ENCODE results near the gene UGT1A7.

The UGT1A7 gene

GRCh38 chr2:233764761-233765160 is 83.1 kb downstream of the UGT1A7 start:
- DNase-seq, result no peak

DNA sequence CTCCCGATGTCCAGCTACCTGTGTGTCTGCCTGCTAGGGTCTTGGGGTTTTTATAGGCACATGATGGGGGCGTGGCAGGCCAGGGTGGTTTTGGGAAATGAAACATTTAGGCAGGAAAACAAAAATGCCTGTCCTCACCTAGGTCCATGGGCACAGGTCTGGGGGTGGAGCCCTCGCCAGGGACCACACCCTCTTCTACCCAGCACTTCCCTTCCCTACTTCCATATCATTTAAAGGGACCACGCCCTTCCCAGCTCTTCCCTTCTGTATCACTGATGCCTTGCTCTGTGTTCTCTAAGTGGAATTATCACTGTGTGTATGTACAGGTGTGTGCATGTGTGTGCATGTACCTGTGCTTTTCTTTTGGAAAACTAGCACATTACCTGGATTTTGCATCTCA is 84.7 kb downstream of the UGT1A7 start:
- DNase-seq, result no peak

- DNase-seq, result no peak
Observed at GRCh38 chr2:233768076-233768475, 86.4 kb downstream of the UGT1A7 start.

GRCh38 chr2:233769260-233769659 is 87.6 kb downstream of the UGT1A7 start:
- no peak for DNase-seq

DNA sequence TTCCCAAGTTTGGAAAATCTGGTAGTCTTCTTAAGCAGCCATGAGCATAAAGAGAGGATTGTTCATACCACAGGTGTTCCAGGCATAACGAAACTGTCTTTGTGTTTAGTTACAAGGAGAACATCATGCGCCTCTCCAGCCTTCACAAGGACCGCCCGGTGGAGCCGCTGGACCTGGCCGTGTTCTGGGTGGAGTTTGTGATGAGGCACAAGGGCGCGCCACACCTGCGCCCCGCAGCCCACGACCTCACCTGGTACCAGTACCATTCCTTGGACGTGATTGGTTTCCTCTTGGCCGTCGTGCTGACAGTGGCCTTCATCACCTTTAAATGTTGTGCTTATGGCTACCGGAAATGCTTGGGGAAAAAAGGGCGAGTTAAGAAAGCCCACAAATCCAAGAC is 90.5 kb downstream of the UGT1A7 start:
- DNase-seq, result no peak

GRCh38 chr2:233772583-233772982 is 90.9 kb downstream of the UGT1A7 start:
- no peak for DNase-seq

DNA sequence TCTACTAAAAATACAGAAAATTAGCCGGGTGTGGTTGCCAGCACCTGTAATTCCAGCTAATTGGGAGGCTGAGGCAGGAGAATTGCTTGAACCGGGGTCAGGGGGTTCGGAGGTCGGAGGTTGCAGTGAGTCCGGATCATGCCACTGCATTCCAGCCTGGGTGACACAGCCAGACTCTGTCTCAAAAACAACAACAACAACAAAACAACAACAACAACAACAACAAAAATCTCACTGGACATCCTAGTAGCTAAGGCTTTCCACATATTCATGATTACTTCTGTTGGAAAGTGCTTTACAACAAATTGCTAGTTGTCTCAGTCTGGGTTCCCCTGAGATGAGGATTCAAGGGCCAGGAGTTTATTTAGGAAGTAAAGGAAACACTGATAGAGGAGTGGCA is 92.2 kb downstream of the UGT1A7 start:
- DNase-seq, result no peak

- DNase-seq, result no peak
Observed at GRCh38 chr2:233775414-233775813, 93.7 kb downstream of the UGT1A7 start.

DNA sequence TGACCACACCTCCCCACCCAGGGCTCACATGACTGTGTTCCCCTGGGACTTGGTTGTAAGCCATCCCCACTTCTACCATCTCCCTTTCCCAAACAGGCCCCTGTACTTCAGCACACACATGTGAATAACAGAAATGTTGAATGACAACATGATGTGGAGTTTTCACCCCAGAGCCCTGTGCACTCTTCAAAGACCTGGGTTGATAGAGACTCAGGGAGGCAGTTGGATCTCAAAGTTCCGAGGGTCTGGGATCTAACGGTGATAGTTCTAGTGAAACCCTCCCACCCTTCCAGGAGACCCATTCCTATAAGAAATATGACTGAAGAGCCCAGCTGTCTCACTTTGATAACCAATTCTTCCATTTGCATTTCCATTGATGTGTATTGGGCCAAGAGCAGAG is 96.3 kb downstream of the UGT1A7 start, which contains the start of gene MROH2A:
TSS of gene MROH2A (plus strand) at position 301 of the 400 bp plus-strand sequence. CDS start 1,029 bp downstream, outside the sequence.
- DNase-seq, result no peak

GRCh38 chr2:233779722-233780121 is 98.0 kb downstream of the UGT1A7 start:
- no peak for DNase-seq

DNA sequence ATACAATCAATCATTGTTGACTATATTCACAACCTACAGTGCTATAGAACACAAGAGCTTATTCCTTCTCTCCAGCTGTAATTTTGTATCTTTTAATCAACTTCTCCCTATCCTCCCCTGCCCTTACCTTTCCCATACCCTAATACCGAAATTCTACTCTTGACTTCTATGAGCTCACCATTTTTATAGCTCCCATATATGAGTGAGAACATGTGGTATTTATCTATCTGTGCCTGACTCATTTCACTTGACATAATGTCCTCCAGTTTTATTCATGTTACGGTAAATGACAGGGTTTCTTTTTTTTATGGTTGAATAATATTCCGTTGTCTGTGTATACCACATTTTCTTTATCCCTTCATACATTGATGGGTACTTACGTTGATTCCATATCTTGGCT is 99.1 kb downstream of the UGT1A7 start:
- no peak for DNase-seq

GRCh38 chr2:233789554-233789953 is 107.9 kb downstream of the UGT1A7 start:
- no peak for DNase-seq

DNA sequence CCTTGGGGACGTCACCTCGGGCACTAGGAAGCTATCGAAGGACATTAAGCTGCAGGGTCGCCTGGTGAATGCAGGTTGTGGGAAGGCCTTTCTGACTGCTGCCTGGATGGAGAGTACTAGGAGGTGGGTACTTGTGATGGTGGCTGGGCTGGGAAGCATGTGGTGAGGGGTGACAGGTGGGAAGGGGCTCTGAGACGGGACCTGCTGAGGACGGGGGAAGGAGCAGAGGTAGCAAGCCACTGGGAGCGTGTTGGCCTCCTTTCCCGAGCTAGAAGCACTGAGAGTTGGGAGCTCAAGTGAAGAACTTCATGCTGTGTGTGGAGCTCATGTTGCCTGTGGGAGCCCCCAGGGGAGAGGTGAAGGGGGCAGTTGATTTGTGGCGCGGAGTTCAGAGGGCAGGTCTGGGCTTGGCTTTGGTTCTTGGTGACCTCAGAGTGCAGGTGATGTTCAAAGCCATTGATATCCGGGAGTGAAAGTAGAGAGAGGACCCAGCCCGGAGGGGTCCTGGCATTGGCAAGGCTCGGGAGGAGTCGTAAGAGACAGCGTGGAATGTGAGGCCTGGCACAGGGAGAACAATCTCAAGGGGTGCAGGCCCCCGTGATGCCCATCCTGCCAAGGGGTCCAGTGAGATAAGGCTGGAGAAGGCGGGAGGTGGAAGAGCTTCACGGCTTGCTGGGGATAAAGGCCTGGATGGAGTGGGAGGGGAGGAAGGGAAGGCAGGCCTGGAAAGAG is 109.6 kb downstream of the UGT1A7 start:
- DNase-seq, result no peak

DNA sequence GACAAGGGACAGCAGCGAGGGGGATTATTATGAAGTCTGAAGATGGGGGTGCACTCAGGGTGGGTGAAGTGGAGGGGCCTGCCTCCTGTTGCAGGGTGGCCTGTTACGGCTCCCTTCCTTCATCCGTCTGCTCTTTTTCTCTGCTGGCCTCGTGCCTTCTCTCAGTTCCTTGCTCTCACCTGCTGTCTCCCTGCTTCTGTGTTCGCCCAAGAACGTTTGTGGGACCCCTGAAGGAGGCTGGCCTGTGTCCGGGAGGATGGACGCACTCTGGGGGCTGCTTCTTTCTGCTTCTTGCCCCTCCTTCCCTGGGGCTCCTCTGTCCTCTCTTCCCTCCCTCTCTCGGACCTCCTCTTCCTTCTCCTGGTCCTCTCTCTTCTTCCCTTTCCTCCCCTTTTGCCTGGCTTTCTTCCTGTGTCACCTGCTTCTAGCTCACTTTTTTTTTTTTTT is 110.2 kb downstream of the UGT1A7 start:
- DNase-seq, result no peak

DNA sequence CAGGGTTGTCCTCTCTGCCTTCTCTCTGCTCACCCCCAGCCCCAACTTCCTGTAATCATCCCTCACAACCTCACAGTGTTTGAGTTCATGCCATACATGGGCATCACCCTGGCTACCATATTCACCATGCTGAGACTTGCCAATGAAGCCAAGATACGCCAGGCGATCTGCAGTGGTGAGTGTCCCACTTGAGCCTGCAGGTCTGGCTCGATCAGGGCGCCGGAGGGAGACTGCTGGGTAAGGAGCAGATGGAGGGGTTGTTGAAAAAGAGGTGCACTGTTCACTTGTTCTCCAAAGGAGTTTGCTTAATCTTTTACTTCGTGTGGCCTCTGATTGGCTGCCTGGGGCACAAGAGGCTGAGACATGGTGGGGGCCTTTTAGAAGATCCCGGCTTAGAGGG is 111.0 kb downstream of the UGT1A7 start:
- no peak for DNase-seq

GRCh38 chr2:233793465-233794127 is 111.9 kb downstream of the UGT1A7 start:
- no peak for DNase-seq

GRCh38 chr2:233794128-233794658 is 112.5 kb downstream of the UGT1A7 start:
- DNase-seq, result no peak

- no peak for DNase-seq
Observed at GRCh38 chr2:233795735-233796171, 114.1 kb downstream of the UGT1A7 start.

GRCh38 chr2:233796254-233796653 is 114.6 kb downstream of the UGT1A7 start:
- no peak for DNase-seq

- no peak for DNase-seq
Observed at GRCh38 chr2:233798335-233799086, 116.8 kb downstream of the UGT1A7 start.

DNA sequence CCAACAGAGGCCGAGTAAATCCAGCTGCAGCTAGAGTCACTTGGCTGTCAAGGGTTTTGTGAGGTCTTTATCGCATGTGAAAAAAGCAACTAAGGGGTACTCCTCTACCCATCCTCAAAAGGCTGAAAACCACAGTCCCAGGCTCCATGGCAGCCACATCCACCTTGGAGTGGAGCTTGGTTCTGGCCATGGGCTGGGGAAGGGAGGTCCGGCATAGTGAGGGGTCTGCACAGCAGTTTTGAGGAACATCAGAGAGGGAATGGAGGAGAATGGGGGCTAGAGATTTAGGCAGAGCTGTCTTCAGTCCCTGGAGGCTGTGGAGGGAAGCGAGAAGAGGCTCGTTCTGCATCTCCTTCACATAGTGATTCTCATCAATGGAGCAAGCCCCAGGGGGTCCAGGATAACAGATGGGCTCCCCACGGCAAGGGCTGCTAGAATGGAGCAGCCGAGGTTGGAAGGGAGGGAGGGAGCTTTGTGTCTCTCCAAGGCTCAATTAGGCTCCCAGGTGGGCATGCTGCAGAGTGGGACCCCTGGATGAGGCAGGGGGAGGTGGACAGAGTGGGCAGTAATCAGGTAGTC is 117.5 kb downstream of the UGT1A7 start:
- no peak for DNase-seq

GRCh38 chr2:233799716-233800115 is 118.0 kb downstream of the UGT1A7 start:
- DNase-seq, result no peak

- DNase-seq, result no peak
Observed at GRCh38 chr2:233800208-233800607, 118.5 kb downstream of the UGT1A7 start.

Data from effector CD8-positive, alpha-beta T cell (primary cell).